Keratinocyte (primary cell): ENCODE results near the gene TPGS2. TPM values are rescaled to one million over a fixed set of nuclear protein-coding genes. Genes with fewer than 3 reads are reported as not detected.

ENCODE experiments used
- DNase-seq: peaks from one replicate; pipeline ENCODE4 v3.0.0-alpha.2; 2011; ENCODE audit warnings: low read depth, missing footprints, low spot score
- FAIRE-seq: peaks from 2 replicates; lab custom pipeline; 2011; peaks lifted over from hg19 to GRCh38; lab: Jason Lieb, UNC
- H2AFZ ChIP-seq: 2 replicates; pipeline ENCODE4 v1.6.0; 2012; ENCODE audit warnings: low read length, control low read depth, inconsistent platforms; ENCODE audit not compliant: control insufficient read depth
- H3K27ac ChIP-seq: 2 replicates; pipeline ENCODE4 v1.5.1; 2011; ENCODE audit warnings: low read length; ENCODE audit not compliant: control insufficient read depth, insufficient read depth
- H3K27me3 ChIP-seq: 3 replicates; pipeline ENCODE4 v1.6.0; 2011; ENCODE audit warnings: low read length; ENCODE audit not compliant: control insufficient read depth, insufficient read depth; ENCODE audit errors: extremely low read depth
- H3K36me3 ChIP-seq, 2 experiments: 2 replicates in 1 of 2; 3 replicates in 1 of 2; pipeline ENCODE4 v1.5.1; 2011; ENCODE audit warnings: low read length in 2 of 2, mild to moderate bottlenecking in 1 of 2; ENCODE audit not compliant: control insufficient read depth in 2 of 2, insufficient read depth in 2 of 2; ENCODE audit errors: extremely low read depth in 1 of 2
- H3K4me1 ChIP-seq: 3 replicates; pipeline ENCODE4 v1.5.1; 2011; ENCODE audit warnings: low read length; ENCODE audit not compliant: control insufficient read depth, insufficient read depth; ENCODE audit errors: extremely low read depth
- H3K4me2 ChIP-seq: 3 replicates; pipeline ENCODE4 v1.6.0; 2011; ENCODE audit warnings: low read depth, low read length; ENCODE audit not compliant: control insufficient read depth, insufficient read depth; ENCODE audit errors: extremely low read depth
- H3K4me3 ChIP-seq, 3 experiments: fragments of 200-600 bp in 1 of 3; sonication (generic) in 1 of 3; 2 replicates in 2 of 3; 3 replicates in 1 of 3; pipeline ENCODE4 v1.5.1; 2011 to 2016; ENCODE audit warnings: low read length in 3 of 3, mild to moderate bottlenecking in 3 of 3, control low read depth in 2 of 3, inconsistent platforms in 1 of 3, low read depth in 1 of 3, mixed read lengths in 1 of 3, mixed run types in 1 of 3, moderate library complexity in 1 of 3; ENCODE audit not compliant: control insufficient read depth in 2 of 3, insufficient read depth in 2 of 3; ENCODE audit errors: extremely low read depth in 1 of 3
- H3K79me2 ChIP-seq: 2 replicates; pipeline ENCODE4 v1.6.0; 2012; ENCODE audit warnings: low read length; ENCODE audit not compliant: control insufficient read depth, insufficient read depth
- H3K9ac ChIP-seq: 3 replicates; pipeline ENCODE4 v1.6.0; 2011; ENCODE audit warnings: low read length; ENCODE audit not compliant: control insufficient read depth, insufficient read depth; ENCODE audit errors: extremely low read depth
- H3K9me1 ChIP-seq: 3 replicates; pipeline ENCODE4 v1.6.0; 2011; ENCODE audit warnings: low read length; ENCODE audit not compliant: control insufficient read depth, insufficient read depth; ENCODE audit errors: extremely low read depth
- H3K9me3 ChIP-seq: 2 replicates; pipeline ENCODE4 v1.5.1; 2012; ENCODE audit warnings: low read depth, low read length; ENCODE audit not compliant: control insufficient read depth
- H4K20me1 ChIP-seq: 3 replicates; pipeline ENCODE4 v1.6.0; 2011; ENCODE audit warnings: low read length; ENCODE audit not compliant: control insufficient read depth, insufficient read depth; ENCODE audit errors: extremely low read depth
- CTCF ChIP-seq, 3 experiments: IDR thresholded peaks in 1 of 3; conservative IDR thresholded peaks in 1 of 3; optimal IDR thresholded peaks in 1 of 3; 2 replicates in 2 of 3; 3 replicates in 1 of 3; pipeline versions ENCODE3 to v1.5.1; 2011; ENCODE audit warnings: low read length in 3 of 3, mild to moderate bottlenecking in 3 of 3, moderate library complexity in 2 of 3, control low read depth in 1 of 3, inconsistent platforms in 1 of 3; ENCODE audit not compliant: insufficient read depth in 2 of 3; ENCODE audit errors: extremely low read depth in 1 of 3
- EZH2 ChIP-seq: IDR thresholded peaks from one replicate; pipeline ENCODE4 v1.6.1; 2012; ENCODE audit warnings: inconsistent platforms, mild to moderate bottlenecking, low read length, moderate library complexity
- dilution Hi-C: fragments of 300-500 bp; cut with MboI; formaldehyde crosslinking; loops from one replicate; pipeline ENCODE4 v1.7.0; 2020; ENCODE audit warnings: low sequenced_read_pairs; ENCODE audit not compliant: extremely low pct_ligation_motif_present
- polyA plus RNA-seq, 5 experiments: library from polyadenylated mRNA; depleted of rRNA in 3 of 5; stranded (reverse) in 3 of 5; stranded (forward) in 1 of 5; unstranded in 1 of 5; fragments of >200 nt; gene quantifications; 1 replicate in 1 of 5; 2 replicates in 3 of 5; 3 replicates in 1 of 5; pipeline versions ENCODE4 v1.2.1 to v1.2.3, GENCODE V29; 2011 to 2012; ENCODE audit warnings: missing spikeins in 2 of 5, low read depth in 1 of 5, low replicate concordance in 1 of 5

TPGS2 gene
- polyA plus RNA-seq, 1 donor (not counting 4 experiments of a cell fraction or from before 2014, with no cell fraction given) = 254 TPM

- Histone ChIP-seq H3K27ac (no peak overlapping the region), H3K36me3 (peaks cover 0 to 3% of the 10 kb centered on the region in 2 experiments), H3K79me2 (no peaks in the 10 kb centered on the region), H3K9me1 (no peaks in the 10 kb centered on the region), H3K4me1 (no peaks in the 10 kb centered on the region), H2AFZ (no peak overlapping the region), H3K4me2 (no peak overlapping the region), H3K9me3 (no peaks in the 10 kb centered on the region), H3K9ac (no peak overlapping the region), H4K20me1 (no peaks in the 10 kb centered on the region), H3K27me3 (no peaks in the 10 kb centered on the region), H3K4me3 (no peak overlapping the region)
- dilution Hi-C loops = no loop called here
- DNase-seq (no peak), FAIRE-seq (no peak)
- TF ChIP-seq EZH2 (no peak), CTCF (optimal IDR thresholded peaks at IDR 0.05 in 1 of 3, IDR thresholded peaks at IDR 0.05 in 1 of 3, conservative IDR thresholded peaks at IDR 0.05 in 1 of 3; ENCODE audit: extremely low read depth in 1 of 3, insufficient read depth in 2 of 3, low read length in 3 of 3) (no peak)
Observed at GRCh38 chr18:36839835-36840234, 11.0 kb upstream of the TPGS2 start.

GRCh38 chr18:36835927-36836326 is 7.1 kb upstream of the TPGS2 start:
- H4K20me1 ChIP-seq = no peaks in the 10 kb centered on the region
- dilution Hi-C loops = no loop called here
- no peak for FAIRE-seq

More at GRCh38 chr18:36835927-36836326, 7.1 kb upstream of the TPGS2 start:
- H3K9ac ChIP-seq = no peak overlapping the region
- no peaks in the 10 kb centered on the region for H3K9me3 ChIP-seq
- H3K79me2 ChIP-seq = no peaks in the 10 kb centered on the region
- H2AFZ ChIP-seq = no peak overlapping the region
- no peaks in the 10 kb centered on the region for H3K27me3 ChIP-seq
- DNase-seq = no peak
- no peaks in the 10 kb centered on the region for H3K9me1 ChIP-seq
- peaks cover 0 to 2% of the 10 kb centered on the region in 2 experiments for H3K36me3 ChIP-seq
- no peak overlapping the region for H3K27ac ChIP-seq
- no peak overlapping the region for H3K4me3 ChIP-seq
- H3K4me1 ChIP-seq = no peaks in the 10 kb centered on the region
- no peak overlapping the region for H3K4me2 ChIP-seq
- TF ChIP-seq EZH2 (no peak), CTCF (optimal IDR thresholded peaks at IDR 0.05 in 1 of 3, IDR thresholded peaks at IDR 0.05 in 1 of 3, conservative IDR thresholded peaks at IDR 0.05 in 1 of 3; ENCODE audit: extremely low read depth in 1 of 3, insufficient read depth in 2 of 3, low read length in 3 of 3) (no peak)
